A204.1 (cell line): ENCODE measurements around the gene NPIPA3.
A peak's percentile ranks its signal among the peaks of the same experiment; 100 is the strongest.
"Not testable (repeated sequence)": the region's sequence is repeated elsewhere in the genome, so short reads cannot be mapped to it uniquely, and the experiment has no call there.

Experiments
- FAIRE-seq: peaks from 2 replicates; lab custom pipeline; 2012; peaks lifted over from hg19 to GRCh38; lab: Jason Lieb, UNC

The NPIPA3 gene

DNA sequence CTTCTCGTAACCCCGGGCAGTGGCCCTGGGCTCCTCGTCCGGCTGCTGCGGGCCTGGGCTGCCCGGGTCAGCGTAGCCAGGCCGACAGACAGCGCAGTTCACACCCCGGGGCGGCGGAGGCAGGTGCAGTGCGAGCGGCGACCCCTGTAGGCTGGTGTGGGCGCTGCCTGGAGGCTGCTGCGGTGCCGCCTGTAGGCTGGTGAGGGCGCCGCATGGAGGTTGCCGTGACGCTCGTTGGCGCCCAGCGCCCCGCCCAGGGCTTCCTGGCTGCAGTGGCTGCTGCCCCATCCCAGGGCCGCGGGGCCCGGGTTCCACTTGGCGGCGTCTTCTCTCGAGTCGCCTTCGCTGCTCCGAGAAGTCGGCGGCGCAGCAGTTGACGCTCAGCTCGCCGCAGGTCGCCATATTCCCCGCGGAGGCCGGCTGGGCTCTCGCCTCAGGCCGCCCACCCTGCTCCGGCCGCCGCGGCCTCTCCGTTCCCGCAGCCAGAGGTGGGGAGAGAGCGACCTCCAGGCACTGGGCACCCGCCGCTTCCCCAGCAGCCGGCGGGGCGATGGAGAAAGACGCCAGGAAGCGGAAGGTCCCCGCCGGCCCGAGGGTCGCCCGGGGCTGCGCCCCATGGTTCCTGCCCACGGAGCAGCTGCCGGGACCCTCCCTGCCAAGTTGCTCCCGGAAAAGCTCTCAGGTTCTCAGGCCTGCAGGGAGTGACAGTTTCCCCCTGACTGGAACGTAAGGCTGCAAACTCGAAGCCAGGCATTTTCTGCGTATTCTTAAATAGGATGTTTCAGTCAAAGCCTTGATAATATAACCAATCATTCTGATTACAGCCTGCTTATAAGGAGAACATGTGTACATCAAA lies at the start of gene NPIPA3:
TSS of gene NPIPA3 (plus strand) at position 256 of the 856 bp plus-strand sequence. CDS start 5,533 bp downstream, outside the sequence.
- not testable (repeated sequence) for FAIRE-seq

DNA sequence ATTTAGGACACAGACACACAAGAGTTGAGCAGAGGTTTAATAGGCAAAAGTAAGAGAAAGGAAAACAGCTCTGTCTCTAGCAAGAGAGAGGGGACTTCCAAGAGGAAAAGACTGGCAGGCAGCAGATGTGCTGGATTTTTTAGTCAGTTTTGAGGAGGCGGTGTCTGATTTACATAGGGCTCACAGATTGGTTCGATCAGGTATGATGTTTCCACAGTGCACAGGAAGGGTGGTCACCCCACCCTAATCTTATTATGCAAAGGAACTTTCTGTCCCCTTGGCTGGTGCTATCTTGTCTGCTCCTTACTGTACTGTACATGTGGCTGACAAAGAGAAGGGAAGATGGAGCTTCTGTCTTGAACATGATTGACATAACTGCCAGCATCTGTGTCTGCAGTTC lies 45.1 kb upstream of the NPIPA3 start:
- no peak for FAIRE-seq

DNA sequence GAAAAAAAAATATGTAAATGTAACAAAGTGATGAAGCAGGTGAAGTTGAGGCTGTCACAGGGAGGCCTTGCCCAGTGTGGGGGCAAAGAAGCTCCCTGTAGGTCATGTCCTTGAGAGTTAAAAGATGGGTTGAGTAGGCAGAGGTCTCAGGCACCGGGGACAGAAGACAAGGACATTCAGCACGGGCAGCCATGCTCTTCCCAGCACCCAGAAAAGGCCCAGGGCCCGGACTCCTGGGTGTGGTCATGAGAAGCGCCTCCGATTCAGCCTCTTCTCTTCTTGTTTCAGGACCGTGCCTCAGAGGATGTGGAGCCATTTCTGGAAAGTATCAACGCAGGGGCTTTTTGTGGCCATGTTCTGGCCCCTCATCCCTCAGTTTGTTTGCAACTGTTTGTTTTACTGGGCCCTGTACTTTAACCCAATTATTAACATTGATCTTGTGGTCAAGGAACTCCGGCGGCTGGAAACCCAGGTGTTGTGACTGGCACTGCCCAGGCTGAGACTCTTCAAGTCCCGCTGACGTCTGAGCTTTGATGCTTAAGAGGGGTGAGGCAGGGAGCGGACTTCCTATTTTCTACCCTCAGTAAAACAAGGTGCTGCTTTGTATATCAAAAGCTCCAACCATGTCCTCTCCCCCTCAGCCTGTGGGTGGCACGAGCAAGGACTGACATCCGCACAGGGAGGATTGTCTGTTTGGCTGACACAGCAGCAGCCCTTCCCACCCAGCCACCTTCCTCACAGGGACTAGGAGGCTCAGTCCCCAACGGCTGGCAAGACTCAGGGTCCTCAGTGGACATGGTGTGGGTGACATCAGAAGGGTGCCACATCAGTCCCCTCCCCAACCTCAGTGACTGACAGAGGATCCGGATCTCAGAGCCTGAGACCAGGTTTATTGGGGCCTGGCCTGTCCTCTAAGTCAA lies 35.6 kb upstream of the NPIPA3 start:
- no peak for FAIRE-seq

DNA sequence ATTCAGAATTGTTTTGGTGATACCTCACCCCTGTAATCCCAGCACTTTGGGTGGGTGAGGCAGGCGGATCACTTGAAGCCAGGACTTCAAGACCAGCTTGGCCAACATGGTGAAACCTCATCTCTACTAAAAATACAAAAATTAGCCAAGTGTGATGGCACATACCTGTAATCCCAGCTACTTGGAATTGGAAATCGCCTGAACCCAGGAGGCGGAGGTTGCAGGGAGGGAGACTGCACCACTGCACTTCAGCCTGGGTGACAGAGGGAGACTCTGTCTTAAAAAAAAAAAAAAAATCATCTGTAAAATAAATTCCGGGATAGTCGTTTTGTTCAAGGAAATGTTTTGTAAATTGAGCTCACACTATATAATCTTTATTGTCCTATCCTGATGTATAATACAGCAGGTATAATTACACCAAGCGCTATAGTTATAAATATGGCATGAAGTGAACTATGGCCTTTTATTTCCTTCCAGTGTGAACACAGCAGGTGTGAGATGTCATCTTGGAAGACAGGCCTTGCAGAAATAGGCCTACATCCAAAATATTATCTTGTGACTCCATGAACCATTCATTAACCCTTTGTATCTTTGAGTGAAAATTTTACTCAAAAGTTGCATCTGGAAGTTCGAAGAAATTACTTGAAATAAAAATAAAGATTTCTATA lies 34.5 kb upstream of the NPIPA3 start:
- FAIRE-seq: no peak

DNA sequence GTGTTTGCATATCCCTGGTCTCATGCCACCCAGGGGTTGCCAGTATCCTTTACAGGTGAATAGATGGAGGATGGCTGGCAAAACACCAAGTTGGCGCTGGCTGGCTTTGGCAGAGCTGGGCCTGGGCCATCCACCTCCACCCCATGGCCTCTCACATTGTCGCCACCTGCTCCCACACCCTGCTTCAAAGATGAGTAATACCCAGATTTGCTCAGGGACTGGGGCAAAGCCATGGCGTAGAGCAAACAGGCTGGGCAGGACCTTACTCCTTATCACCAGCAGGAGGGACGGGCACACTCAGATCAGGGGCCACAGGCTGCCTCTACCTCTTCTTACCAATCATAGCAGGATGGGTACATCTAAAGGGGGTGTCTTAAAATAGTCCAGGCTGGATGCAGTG lies 33.4 kb upstream of the NPIPA3 start:
- no peak for FAIRE-seq

DNA sequence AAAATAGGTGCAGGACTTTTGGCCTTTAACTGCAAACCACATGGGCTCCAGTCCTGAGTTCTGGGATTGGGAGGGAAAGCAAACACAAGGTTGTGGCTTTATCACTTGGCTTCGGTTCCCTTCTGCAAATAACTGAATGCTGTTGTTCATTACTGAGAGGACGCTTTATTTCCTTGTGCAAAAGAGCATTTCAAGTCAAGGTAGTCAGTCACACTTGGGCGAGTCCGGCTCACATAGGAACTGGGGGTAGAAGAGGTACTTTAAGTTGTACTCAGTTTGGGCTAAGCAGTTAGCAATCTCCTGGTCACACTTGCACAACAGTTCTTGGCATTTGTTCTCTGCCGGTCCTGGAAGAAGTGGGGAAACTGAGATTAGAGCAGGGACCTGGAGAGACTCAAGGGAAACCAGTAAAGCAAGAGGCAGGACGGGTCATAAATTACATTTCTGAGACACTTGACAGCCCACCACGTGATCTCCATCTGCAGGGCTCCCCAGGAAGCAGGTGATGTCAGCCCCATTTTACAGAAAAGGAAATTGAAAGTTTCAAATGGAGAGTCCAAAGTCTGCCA lies 30.7 kb upstream of the NPIPA3 start:
- no peak for FAIRE-seq

DNA sequence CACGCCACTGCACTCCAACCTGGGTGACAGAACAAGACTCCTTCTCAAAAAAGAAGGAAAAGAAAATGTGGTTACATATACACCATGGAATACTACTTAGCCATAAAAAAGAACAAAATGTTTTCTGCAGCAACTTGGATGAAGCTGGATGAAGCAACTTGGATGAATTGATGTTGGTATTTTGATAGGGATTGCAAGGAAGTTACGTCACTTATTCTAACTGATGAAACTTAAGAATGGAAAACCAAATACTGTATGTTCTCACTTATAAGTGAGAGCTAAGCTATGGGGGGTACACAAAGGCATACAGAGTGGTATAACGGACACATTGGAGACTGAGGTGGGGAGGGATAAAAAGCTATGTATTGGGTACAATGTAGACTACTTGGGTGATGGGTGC lies 26.6 kb upstream of the NPIPA3 start:
- no peak for FAIRE-seq

DNA sequence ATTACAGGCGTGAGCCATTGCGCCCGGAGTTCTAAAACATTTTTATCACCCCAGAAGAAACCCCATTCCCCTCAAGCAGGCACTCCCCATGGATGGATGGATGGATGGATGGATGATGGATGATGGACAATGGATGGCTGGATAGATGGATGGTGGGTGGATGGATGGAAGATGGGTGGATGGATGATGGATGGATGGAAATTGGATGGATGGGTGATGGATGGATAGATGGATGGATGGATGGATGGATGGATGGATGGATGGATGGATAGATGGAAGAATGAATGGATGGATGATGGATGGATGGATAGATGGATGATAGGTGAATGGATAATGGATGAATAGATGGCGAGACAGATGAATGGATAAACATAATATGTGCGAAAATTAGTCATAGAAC lies 25.6 kb upstream of the NPIPA3 start:
- FAIRE-seq: no peak

DNA sequence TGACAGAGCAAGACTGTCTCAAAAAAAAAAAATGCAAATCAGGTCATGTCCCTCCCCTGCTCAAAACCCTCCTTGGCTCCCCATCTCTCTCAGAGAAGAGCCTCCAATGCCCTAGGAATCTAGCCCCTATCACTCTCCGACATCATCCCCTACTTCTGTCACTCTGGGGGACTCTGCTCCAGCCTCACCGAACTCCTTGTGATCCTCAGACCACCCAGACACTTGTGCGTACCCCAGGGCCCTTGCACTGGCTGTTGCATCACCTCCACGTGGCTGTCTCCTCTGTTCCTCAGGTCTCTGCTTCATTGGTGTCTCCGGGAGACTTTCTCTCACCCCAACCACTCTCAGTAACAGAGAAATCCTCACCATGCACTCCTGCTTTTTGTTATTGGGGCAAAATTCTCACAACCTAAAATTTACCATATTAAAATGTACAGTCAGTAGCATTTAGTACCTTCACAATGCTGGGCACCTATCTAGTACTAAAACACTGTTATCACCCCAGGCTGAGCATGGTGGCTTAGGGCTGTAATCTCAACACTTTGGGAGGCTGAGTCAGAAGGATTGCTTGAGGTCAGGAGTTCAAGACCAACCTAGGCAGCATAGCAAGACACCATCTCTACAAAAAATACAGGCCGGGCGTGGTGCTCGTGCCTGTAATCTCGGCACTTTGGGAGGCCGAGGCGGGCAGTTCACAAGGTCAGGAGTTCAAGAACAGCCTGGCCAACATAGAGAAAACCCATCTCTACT lies 24.3 kb upstream of the NPIPA3 start:
- FAIRE-seq: no peak

DNA sequence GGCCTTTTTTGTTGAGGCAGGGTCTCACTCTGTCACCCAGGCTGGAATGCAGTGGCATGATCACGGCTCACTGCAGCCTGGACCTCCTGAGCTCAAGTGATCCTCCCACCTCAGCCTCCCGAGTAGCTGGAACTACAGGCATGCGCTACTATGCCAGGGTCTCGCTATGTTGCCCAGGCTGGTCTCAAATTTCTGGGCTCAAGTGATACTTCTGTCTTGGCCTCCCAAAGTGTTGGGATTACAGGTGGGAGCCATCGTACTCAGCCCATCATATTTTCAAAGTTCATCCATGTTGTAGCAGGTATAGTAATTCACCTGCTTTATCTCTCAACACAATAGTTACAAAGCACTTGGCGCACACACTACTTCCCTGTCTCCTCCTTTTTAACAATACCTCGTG lies 22.8 kb upstream of the NPIPA3 start:
- not testable (repeated sequence) for FAIRE-seq

DNA sequence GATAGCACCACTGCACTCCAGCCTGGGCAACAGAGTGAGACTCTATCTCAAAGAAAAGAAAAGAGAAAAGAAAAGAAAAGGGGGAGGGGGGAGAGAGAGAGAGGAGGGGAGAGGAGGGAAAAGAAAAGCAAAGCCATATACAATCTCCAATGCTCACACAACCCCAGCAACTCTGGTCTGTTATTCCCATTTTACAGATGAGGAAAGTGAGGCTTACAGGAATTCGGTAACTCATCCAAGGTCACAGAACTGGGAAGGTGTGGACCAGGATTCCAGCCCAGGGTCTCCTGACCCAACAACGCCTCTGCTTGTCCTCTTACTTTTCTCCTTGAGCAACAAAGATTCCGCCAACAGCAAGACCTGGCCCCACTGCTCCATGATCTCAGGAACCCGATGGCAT lies 22.1 kb upstream of the NPIPA3 start:
- FAIRE-seq: no peak

DNA sequence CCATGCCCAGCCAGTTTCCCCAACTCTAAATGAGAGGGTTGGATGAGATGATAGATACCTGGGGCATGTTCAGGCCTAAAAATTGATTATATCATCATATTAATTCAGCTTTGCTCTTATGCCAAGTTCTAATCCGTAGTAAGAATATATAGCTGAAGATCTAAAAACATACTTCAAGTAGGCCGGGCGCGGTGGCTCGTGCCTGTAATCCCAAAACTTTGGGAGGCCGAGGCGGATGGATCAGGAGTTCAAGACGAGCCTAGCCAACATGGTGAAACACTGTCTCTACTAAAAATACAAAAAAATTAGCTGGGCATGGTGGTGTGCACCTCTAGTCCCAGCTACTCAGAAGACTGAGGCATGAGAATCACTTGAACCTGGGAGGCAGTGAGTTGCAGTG lies 21.1 kb upstream of the NPIPA3 start:
- FAIRE-seq: no peak

DNA sequence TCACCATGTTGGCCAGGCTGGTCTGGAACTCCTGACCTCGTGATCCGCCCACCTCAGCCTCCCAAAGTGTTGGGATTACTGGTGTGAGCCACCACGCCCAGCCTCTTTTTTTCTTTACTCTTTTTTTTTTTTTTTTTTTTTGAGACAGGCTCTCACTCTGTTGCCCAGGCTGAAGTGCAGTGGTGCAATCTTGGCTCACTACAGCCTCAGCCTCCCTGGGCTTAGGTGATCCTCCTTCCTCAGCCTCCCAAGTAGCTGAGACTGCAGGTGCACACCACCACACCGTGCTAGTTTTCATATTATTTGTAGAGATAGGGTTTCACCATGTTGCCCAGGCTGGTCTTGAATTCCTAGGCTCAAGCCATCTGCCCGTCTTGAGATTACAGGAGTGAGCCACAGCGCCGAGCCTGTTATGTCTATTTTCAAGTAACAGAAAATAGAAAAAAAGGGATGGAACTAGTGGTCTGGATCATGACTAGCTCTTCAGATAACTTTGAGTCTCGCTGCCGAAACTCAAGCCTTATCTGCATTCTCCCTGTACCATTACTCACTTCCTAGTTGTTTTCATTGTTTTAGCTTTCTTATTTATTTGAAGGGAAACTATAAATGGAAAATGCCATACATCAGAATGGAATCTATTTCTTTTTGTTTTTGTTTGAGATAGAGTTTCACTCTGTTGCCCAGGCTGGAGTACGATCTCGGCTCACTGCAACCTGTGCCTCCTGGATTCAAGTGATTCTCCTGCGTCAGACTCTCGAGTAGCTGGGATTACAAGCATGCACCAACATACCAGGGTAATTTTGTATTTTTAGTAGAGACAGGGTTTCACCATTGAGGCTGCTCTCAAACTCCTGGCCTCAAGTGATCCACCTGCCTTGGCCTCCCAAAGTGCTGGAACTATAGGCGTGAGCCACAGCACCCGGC lies 17.1 kb upstream of the NPIPA3 start:
- not testable (repeated sequence) for FAIRE-seq

DNA sequence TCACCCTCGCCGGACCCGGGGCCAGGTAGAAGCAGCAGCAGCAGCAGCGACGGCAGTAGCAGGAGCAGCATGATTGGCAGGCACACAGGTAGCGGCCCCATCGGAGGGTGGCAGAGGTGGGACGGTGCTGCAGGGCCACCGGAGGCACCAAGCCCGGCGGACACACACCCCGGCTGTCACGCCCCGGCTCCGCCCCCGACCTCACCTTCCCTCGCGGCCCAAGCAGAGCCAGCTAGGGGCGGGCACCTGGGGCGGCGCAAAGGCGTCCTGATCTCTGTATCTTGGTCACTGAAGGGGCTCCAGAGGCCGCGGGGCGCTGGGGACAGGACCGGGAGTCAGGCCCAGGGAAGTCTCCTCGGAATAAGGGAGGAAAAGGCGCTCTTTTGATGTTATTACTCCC lies 9.1 kb upstream of the NPIPA3 start, which contains the start of gene PLA2G10:
TSS of gene PLA2G10 (minus strand) at position 180 of the 400 bp plus-strand sequence. CDS start at position 101, 79 bp downstream.
- FAIRE-seq: not testable (repeated sequence)

DNA sequence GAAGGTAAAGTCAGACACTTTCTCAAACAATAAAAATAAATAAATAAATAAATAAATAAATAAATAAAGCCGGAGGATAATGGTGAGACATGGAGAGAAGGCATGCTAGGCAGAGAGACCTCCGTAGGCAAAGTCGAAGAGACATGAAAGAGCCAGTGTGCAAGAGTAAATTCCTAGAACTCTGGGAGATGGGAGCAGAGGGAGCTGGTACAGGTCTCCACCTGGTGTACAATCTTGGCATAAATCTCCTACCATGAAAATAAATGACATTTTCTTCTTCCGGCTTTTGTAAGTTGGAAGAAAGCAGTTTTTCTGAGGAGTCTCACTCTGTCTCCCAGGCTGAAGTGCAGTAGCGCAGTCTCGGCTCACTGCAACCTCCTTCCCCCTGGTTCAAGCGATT lies 1.4 kb upstream of the NPIPA3 start:
- peak; percentile 89 for FAIRE-seq

DNA sequence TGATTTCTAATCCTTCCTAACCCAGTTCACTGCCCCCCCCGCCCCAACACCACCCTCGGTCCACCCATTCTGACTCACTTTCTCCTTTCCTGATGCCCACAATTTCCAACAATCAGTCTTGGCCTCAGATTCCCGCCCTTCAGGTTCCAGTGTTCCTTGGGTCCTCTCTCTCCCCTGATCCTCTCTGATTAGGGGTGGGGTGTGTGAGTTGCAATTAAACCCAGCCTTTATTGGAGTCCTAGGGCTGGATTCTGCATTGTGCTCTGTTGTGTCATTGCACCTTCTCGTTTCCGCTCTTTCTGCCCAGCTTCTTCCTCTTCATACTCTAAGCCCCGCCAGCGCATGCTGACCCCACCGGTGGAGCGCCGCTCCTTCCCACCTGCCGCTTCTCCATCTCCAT lies 539 bp upstream of the NPIPA3 start:
- FAIRE-seq: not testable (repeated sequence)

DNA sequence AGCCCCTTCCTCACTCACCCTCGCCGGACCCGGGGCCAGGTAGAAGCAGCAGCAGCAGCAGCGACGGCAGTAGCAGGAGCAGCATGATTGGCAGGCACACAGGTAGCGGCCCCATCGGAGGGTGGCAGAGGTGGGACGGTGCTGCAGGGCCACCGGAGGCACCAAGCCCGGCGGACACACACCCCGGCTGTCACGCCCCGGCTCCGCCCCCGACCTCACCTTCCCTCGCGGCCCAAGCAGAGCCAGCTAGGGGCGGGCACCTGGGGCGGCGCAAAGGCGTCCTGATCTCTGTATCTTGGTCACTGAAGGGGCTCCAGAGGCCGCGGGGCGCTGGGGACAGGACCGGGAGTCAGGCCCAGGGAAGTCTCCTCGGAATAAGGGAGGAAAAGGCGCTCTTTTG lies 30.0 kb downstream of the NPIPA3 start:
- not testable (repeated sequence) for FAIRE-seq

DNA sequence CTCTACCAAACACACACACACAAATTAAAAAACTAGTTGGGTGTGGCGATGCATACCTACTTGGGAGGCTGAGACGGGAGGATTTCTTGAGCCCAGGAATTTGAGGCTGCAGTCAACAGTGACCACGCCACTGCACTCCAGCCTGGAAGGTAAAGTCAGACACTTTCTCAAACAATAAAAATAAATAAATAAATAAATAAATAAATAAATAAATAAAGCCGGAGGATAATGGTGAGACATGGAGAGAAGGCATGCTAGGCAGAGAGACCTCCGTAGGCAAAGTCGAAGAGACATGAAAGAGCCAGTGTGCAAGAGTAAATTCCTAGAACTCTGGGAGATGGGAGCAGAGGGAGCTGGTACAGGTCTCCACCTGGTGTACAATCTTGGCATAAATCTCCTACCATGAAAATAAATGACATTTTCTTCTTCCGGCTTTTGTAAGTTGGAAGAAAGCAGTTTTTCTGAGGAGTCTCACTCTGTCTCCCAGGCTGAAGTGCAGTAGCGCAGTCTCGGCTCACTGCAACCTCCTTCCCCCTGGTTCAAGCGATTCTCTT lies 37.7 kb downstream of the NPIPA3 start:
- peak; percentile 80 for FAIRE-seq

DNA sequence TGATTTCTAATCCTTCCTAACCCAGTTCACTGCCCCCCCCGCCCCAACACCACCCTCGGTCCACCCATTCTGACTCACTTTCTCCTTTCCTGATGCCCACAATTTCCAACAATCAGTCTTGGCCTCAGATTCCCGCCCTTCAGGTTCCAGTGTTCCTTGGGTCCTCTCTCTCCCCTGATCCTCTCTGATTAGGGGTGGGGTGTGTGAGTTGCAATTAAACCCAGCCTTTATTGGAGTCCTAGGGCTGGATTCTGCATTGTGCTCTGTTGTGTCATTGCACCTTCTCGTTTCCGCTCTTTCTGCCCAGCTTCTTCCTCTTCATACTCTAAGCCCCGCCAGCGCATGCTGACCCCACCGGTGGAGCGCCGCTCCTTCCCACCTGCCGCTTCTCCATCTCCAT lies 38.6 kb downstream of the NPIPA3 start:
- FAIRE-seq: not testable (repeated sequence)
